Measurements from ENCODE around the gene MAML3. TPM values are rescaled to one million over a fixed set of nuclear protein-coding genes. Genes with fewer than 3 reads are reported as not detected.
A peak's percentile ranks its signal among the peaks of the same experiment; 100 is the strongest.
"Not testable (repeated sequence)": the region's sequence is repeated elsewhere in the genome, so short reads cannot be mapped to it uniquely, and the experiment has no call there.

The MAML3 gene
- total RNA-seq, 1 donor from 2014 or later = 0.43 TPM

DNA sequence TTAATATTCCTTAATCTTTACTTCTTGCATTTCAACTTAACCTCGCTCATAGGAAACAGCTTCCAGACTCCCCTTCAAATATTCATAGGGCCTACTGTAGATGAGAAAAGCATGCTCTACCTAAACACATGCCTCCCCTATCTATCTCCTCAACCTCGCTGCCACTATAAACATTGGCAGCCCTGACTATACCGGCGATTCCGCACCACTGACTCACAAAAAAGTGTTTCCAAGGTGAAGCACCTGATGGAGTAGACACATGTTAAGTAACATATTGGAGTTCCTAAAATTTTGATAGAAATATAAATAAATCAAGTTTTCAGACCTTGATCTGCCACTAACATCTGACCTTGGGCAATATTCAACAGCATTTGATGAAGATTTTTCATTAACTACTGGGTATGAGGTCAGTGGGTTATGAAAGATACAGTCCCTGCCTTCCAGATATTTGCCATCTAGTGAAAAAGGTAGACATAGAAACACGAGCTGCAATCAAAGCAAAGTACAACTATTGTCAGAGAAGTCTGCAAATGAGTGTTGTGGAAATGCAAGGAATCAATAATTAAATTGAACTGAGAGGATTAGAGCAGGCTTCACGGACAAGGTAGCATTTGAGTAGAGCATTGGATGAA is 184.2 kb downstream of the MAML3 start:
- DNase-seq (ENCODE audit: low read depth) = no peak

GRCh38 chr4:139968831-139969230 is 185.2 kb downstream of the MAML3 start:
- DNase-seq (ENCODE audit: low read depth) = no peak

DNA sequence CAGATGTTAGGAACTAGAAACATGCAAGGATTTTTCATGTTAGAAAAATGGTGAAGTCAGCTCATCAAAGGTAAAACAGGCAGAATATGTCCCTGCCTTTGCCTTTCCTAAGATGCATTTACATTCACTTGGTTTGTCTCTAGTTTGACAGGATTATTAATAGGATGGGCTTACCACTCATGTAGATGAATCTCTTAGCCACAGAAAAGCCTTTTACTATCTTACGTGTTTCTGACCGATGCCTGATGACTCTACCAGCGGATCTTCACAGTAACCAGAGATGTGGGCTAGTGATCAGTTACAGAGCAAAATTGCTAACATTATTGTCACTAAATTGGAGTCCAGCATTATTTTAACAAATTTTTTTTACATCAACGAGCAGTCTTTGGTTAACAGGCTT is 187.6 kb downstream of the MAML3 start:
- no peak for DNase-seq (ENCODE audit: low read depth)

GRCh38 chr4:139965789-139966188 is 188.2 kb downstream of the MAML3 start:
- DNase-seq (ENCODE audit: low read depth) = no peak

DNA sequence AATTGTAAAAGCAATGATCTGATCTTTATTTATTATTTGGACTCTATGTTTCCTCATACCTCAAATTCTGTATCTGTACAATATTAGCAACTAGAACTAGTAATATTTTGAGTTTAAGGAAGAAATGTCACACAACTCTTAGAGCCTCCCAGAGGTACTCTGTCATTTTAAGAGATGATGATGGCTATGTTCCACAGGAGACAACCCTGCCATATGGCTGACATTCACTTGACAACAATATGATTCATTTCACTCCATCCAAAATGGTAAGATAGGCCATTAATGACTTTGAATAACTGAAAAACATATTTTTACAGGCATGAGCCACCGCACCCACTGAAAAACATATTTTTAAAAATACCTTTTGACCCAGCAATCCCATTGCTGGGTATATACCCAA is 190.3 kb downstream of the MAML3 start:
- no peak for DNase-seq (ENCODE audit: low read depth)

- DNase-seq (ENCODE audit: low read depth) = no peak
Measured at GRCh38 chr4:139962130-139962684, 191.8 kb downstream of the MAML3 start.

GRCh38 chr4:139961344-139961946 is 192.5 kb downstream of the MAML3 start:
- no peak for DNase-seq (ENCODE audit: low read depth)

DNA sequence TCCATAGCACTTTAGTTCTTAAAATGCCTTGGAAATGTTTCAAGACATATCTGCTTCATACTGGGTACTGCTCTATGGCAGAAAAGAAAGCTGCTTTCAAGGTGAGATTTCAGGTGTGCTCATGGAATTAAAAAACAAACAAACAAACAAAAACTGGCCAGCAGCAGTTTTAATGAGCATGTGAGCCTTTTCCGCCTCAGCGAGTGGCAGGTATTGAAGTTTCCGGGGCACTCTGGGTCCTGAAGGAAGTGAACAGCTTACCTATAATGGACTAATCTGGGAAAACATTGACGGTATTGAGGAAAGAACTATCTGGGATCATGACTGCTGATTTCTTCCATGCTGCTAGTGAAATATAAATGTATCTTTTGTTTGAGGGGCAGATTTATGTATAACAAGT is 194.6 kb downstream of the MAML3 start:
- DNase-seq (ENCODE audit: low read depth) = no peak

DNA sequence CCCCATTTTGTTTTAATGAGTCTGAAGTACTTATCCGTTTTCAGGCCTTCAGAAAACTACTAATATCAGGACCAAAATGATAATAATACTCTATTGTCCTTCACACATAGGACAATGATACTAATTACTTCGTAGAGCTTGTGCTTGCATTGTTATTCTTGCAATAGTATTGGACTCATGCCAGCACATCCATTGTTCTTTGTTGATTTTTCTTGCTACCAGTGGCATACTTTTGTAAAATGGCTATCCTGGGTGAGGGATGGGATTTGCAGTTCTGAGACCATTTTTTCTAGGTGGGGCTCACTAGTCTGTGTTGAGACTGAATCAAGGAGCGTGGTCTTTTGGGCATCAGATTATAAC is 195.3 kb downstream of the MAML3 start:
- no peak for DNase-seq (ENCODE audit: low read depth)

DNA sequence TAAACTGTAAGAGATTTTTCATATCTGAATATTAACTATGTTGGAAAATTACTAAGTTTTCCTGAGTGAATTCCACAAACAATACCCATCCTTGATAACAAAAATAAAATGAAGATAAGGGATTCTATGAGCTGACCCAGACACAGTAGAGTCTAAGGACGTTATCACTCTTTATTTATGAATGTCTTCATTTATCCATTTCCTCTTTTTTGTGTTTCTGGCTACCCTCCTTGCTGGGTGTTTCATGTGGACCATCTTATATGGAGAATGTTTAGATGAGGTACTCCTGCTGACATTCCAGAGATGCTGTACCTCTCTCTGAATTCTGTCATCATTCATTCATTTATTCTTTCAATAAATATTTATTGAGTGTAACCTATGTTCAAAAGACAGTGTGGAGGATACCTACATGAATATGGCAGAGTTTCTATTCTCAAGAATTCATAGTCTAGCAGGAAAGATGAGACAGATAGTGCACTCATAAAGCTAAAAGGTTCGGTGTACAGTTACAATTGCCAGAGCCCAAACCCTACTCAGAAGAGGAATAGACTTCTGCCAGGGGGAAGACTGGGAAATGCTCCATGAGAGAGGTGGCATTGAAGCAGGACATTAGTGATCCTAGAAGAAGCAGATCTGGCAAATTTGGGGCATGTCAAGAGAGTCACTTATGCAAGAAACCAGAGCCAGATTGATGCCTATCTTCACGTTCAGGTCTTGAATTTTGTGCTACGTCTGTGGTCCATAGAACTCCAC is 195.8 kb downstream of the MAML3 start:
- no peak for DNase-seq (ENCODE audit: low read depth)

GRCh38 chr4:139957065-139957464 is 196.9 kb downstream of the MAML3 start:
- no peak for DNase-seq (ENCODE audit: low read depth)

DNA sequence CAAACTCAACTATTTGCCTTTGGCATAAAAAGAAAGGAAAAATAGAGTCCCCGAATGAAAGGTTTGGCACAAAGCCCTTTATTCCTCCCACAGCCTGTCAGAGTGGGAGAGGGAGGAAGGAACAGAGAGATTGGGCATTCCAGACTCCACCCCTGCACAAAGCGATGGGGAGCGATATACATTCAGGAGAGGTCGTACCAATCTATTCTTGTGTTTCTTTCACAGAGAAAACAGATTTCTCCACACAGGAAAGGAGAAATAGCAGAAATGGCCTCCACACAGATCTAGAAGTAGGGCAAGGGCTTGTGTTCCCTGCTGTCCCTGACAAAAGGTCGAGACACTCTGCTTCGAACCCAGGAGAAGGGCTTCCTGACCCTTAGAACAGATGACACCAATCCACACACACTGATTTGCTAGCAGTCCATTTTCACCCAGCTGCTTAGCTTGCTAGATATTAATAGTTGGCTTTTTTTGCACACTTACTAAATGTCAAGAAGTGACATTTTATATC is 197.4 kb downstream of the MAML3 start:
- no peak for DNase-seq (ENCODE audit: low read depth)

- no peak for DNase-seq (ENCODE audit: low read depth)
Measured at GRCh38 chr4:139955600-139955999, 198.4 kb downstream of the MAML3 start.

DNA sequence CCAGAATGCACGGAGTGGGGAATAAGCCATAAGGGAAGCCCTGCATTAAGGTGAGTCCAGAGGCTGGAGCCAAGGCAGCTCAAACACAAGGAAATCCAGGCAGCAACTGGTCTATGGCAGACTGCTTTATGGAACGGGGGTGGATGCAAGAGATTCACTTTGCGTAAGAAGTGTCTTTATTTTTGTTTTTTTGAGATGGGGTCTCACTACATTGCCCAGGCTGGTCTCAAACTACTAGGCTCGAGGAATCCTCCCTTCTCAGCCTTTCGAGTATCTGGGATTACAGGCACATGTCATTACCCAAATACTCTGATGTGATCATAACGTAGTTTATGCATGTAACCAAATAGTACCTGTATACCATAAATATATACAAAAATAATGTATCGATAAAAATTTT is 199.5 kb downstream of the MAML3 start:
- DNase-seq (ENCODE audit: low read depth) = no peak

DNA sequence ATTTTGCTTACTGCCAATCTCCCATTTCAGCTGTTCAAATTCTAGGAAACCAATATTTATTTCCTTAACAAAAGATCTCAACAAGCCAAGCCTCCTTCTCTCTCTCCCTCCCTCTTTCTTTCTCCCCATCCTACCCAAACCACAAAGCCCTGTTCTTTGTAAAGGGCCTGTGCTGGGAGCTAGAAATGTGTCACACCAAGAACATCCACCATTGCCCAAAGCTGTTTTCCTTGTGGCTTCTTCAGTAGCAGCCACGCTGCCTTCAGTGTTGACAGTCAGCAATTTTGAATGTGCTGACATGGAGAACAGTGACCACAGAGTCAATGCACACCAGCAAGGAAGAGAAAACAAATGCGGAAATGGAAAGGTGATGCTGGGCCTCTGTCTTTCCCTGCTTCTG is 203.0 kb downstream of the MAML3 start:
- peak; percentile 88 for DNase-seq (ENCODE audit: low read depth)

DNA sequence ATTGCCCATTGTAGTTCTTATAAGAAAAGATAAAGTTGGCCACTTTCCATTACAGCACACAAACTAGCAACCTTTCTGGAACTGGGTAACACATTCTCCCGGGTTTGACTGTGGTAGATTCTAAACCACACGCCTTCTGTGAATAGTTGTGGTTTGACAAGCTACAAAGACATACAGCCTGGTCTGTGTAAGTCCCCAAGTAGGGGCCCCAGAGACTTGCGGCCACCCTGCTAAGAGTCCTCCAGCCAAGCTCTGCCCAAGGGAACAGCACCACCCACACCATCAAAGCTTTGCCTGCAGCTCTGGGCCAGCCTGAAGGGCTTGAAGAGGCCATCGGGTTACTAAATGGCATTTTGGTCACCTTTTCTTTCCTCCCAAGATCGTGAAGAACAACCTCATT is 203.4 kb downstream of the MAML3 start:
- peak; percentile 95 for DNase-seq (ENCODE audit: low read depth)

DNA sequence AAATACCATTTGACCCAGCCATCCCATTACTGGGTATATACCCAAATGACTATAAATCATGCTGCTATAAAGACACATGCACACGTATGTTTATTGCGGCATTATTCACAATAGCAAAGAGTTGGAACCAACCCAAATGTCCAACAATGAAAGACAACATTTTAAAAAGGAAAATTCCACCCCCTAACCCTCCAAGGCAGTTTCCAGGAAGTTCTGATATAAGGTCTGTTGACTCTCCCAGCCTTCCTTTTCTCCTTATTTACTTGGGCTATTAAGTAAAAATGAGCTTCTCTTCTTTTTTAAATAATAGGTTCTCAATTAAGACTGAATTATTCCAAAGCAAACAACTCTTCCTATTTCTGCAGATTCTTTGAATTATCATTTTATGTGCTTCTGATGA is 209.1 kb downstream of the MAML3 start:
- DNase-seq (ENCODE audit: low read depth) = not testable (repeated sequence)

GRCh38 chr4:139943277-139943676 is 210.7 kb downstream of the MAML3 start:
- no peak for DNase-seq (ENCODE audit: low read depth)

DNA sequence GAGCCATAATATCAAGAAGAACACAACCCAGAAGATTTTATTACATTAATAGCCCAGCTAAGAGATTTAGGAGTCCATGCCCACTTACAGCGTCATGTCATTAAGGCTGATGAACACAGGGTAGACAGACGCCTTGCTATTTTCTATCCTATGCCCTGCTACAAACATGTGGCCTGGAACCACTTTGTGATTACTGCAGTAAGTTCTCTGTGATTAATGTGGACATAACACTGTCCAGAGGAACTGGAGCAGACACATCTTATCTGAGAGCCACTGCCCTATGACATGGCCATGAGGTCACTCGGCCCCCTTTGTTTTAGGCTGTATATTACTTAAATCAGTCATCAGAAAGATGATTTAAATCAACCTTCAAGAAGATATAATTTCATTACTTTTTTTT is 211.7 kb downstream of the MAML3 start:
- DNase-seq (ENCODE audit: low read depth) = no peak

DNA sequence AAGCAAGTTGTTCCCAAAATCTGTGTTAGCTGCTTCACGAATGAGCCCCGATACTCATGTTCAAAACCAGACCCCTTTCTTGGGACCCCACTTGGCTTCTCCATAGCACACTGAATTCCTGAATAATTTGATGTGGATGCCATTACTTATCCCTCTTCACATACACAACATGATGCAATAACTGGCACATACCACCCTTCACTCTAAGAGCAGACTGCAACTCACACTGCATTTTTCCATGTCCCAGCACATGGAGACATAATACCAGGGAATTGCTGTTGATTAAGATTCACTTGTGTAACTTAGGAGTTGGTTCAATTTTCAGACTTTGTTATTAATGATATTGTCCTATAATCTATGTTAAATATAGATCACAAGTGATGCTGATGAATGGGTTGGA is 213.4 kb downstream of the MAML3 start:
- DNase-seq (ENCODE audit: low read depth) = no peak

DNA sequence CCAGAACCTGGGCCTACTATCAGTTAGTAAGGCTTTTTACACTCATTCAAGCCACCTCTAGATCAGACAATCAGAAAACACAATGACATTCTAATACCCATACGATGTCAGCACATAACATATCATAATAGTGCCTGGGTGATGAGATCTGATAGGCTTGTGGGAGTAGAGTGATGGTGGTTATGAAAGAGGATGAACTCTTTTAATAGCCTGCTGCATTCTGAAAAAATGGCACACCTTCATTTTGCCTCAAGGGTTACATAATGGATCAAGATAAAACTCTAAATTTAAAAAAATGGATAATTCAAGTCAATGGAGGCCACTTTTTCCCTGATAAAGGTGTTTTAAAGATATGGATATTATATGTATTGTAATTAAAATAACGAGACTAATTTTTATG is 215.6 kb downstream of the MAML3 start:
- no peak for DNase-seq (ENCODE audit: low read depth)

DNA sequence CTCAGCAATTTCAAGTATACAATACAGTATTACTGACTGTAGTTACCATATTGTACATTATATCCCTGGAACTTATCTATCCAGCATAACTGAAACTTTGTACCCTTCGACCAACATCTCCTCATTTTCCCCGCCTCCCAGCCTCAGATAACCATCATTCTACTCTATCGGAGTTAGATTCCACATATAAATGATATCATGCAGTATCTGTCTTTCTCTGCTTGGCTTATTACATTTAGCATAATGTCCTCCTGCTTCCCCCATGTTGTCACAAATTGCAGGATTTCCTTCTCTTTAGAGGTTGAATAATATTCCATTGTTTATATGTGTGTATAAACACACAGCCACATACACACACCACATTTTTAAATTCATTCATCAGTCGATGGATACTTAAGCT is 218.1 kb downstream of the MAML3 start:
- DNase-seq (ENCODE audit: low read depth) = no peak
